Measurements from ENCODE around the gene EFCAB6. TPM values are rescaled to one million over a fixed set of nuclear protein-coding genes. Genes with fewer than 3 reads are reported as not detected.

Gene EFCAB6
- total RNA-seq, 1 experiment from 2014 or later = 0.52 TPM

- no peak overlapping the region for H2AFZ ChIP-seq (ENCODE audit: low read depth, low read length, poor library complexity, severe bottlenecking)
- TF ChIP-seq MAX (IDR thresholded peaks at IDR 0.05) = no peak
- no peak for TF ChIP-seq ATF3 (IDR thresholded peaks at IDR 0.05)
- no peak for TF ChIP-seq ZFX (IDR thresholded peaks at IDR 0.05)
- no peak for TF ChIP-seq SRF (IDR thresholded peaks at IDR 0.05; ENCODE audit: low read depth)
- TF ChIP-seq CBX3 (IDR thresholded peaks at IDR 0.05; ENCODE audit: low read depth) = no peak
- no peak for TF ChIP-seq POLR2AphosphoS5 (IDR thresholded peaks at IDR 0.05; ENCODE audit: low read depth, low read length)
- no peak for TF ChIP-seq YY1 (IDR thresholded peaks at IDR 0.05; ENCODE audit: extremely low read depth, insufficient replicate concordance, low read depth, low read length)
- TF ChIP-seq RAD21 (IDR thresholded peaks at IDR 0.05; ENCODE audit: low read depth) = no peak
- no peak for TF ChIP-seq REST (IDR thresholded peaks at IDR 0.05; ENCODE audit: low read depth)
- TF ChIP-seq ZBTB33 (IDR thresholded peaks at IDR 0.05; ENCODE audit: extremely low read depth, insufficient replicate concordance, low read length) = no peak
- no peak for TF ChIP-seq CTCF (IDR thresholded peaks at IDR 0.05 in 2 of 3, conservative IDR thresholded peaks at IDR 0.05 in 1 of 3; ENCODE audit: borderline replicate concordance in 1 of 3, insufficient read depth in 1 of 3, low read depth in 2 of 3, low read length in 2 of 3)
- TF ChIP-seq FOSL1 (IDR thresholded peaks at IDR 0.05; ENCODE audit: low read depth) = no peak
- no peak for TF ChIP-seq EZH2 (IDR thresholded peaks at IDR 0.05)
- no peak for TF ChIP-seq SP1 (IDR thresholded peaks at IDR 0.05; ENCODE audit: low read depth)
- no peaks in the 10 kb centered on the region for H4K20me1 ChIP-seq (ENCODE audit: insufficient read depth)
- ChIA-PET RAD21 (ENCODE audit: low non-redundant PET in 1 of 2, low total read pairs in 2 of 2, uncharacterized antibody in 2 of 2, unreplicated experiment in 2 of 2) (no interaction called here), POLR2A (no interaction called here), CTCF (no interaction called here)
- peaks cover 36% of the 10 kb centered on the region for H3K27me3 ChIP-seq (ENCODE audit: insufficient read depth, low read length)
- no peak overlapping the region for H3K4me3 ChIP-seq (replicated peaks in 1 of 2; ENCODE audit: low read depth in 1 of 2, low read length in 2 of 2)
- no peaks in the 10 kb centered on the region for H3K9me3 ChIP-seq (ENCODE audit: control insufficient read depth in 1 of 2, insufficient read depth in 1 of 2, low read depth in 1 of 2, low read length in 2 of 2)
- H3K36me3 ChIP-seq (ENCODE audit: control insufficient read depth in 1 of 2, insufficient read depth in 2 of 2, low read length in 2 of 2) = no peaks in the 10 kb centered on the region
- H3K79me2 ChIP-seq (ENCODE audit: insufficient read depth, low read length) = no peaks in the 10 kb centered on the region
- H3K4me1 ChIP-seq (ENCODE audit: control insufficient read depth in 1 of 2, insufficient read depth in 2 of 2, low read length in 2 of 2) = no peaks in the 10 kb centered on the region
- ATAC-seq (no peak), DNase-seq (ENCODE audit: low read depth, low spot score) (no peak)
- H3K9me2 ChIP-seq (ENCODE audit: insufficient read depth) = no peaks in the 10 kb centered on the region
- no peak overlapping the region for H3K27ac ChIP-seq (ENCODE audit: low read depth, low read length)
- no peak overlapping the region for H3K9ac ChIP-seq (ENCODE audit: low read length)
- intact Hi-C loops (cut with micrococcal nuclease) = no loop called here
- no peak overlapping the region for H3K4me2 ChIP-seq (ENCODE audit: low read length)
- BruUV-seq (replicated peaks) = no TSS peak
Observed at GRCh38 chr22:43693249-43693648, 118.9 kb downstream of the EFCAB6 start.
